Stomach (tissue), 9 donors: ENCODE results near the gene FAM50A. TPM values are rescaled to one million over a fixed set of nuclear protein-coding genes. Genes with fewer than 3 reads are reported as not detected.

Experiments
- DNase-seq, 2 donors: peaks; one replicate each; pipeline versions ENCODE4 v3.0.0 to v3.0.0-alpha.2; 2013 to 2019
- H3K27ac ChIP-seq, 5 donors: fragments of 200-600 bp in 4 of 5; sonication (generic) in 4 of 5; one replicate each; pipeline ENCODE4 v1.5.1; 2013 to 2019; ENCODE audit warnings: mild to moderate bottlenecking in 1 of 5, moderate library complexity in 1 of 5
- H3K27me3 ChIP-seq, 3 donors: fragments of 200-600 bp; sonication (generic); one replicate each; pipeline ENCODE4 v1.5.1; 2017 to 2019; ENCODE audit warnings: mixed run types in 1 of 3
- H3K36me3 ChIP-seq, 4 donors: fragments of 200-600 bp; sonication (generic); 1 replicate in 3 of 4; 2 replicates in 1 of 4; pipeline ENCODE4 v1.5.1; 2016 to 2019
- H3K4me1 ChIP-seq, 4 donors: fragments of 200-600 bp; sonication (generic); one replicate each; pipeline ENCODE4 v1.5.1; 2016 to 2019
- H3K4me3 ChIP-seq, 4 donors: fragments of 200-600 bp; sonication (generic) in 3 of 4; one replicate each; pipeline ENCODE4 v1.5.1; 2016 to 2019; ENCODE audit warnings: mild to moderate bottlenecking in 1 of 4
- H3K9me3 ChIP-seq, 4 donors: fragments of 200-600 bp; sonication (generic); one replicate each; pipeline ENCODE4 v1.5.1; 2016 to 2019
- CTCF ChIP-seq, 7 experiments: fragments of 450-650 bp in 4 of 7; fragments of 200-600 bp in 3 of 7; sonication (generic) in 3 of 7; IDR thresholded peaks; one replicate each; pipeline ENCODE4 v1.5.1; 2016 to 2019; ENCODE audit warnings: antibody characterized with exemption in 7 of 7, control low read depth in 2 of 7, mild to moderate bottlenecking in 1 of 7
- EP300 ChIP-seq: sonication (generic); formaldehyde crosslinking; IDR thresholded peaks from one replicate; pipeline ENCODE4 v1.6.1; 2017; ENCODE audit warnings: antibody characterized with exemption
- POLR2A ChIP-seq, 4 donors: fragments of 450-650 bp; IDR thresholded peaks; one replicate each; pipeline ENCODE4 v1.6.1; 2016; ENCODE audit warnings: antibody characterized with exemption in 4 of 4, control low read depth in 2 of 4, mild to moderate bottlenecking in 1 of 4, moderate library complexity in 1 of 4
- POLR2AphosphoS5 ChIP-seq, 3 donors: sonication (generic); formaldehyde crosslinking; IDR thresholded peaks; one replicate each; pipeline ENCODE4 v1.6.1; 2016; ENCODE audit warnings: antibody characterized with exemption in 3 of 3
- WGBS, 5 donors: extraction: QIAGEN DNeasy Blood & Tissue Kit in 3 of 5; methylation state at CpG; one replicate each; pipeline versions ENCODE4 v1.1.5 to v1.1.7; 2013 to 2018; 5-methylcytosine and 5-hydroxymethylcytosine counted together
- intact Hi-C: fragments of 100-400 bp; cut with DNase I; formaldehyde crosslinking; loops from one replicate; pipeline ENCODE4 v1.15.1; 2023; ENCODE audit warnings: low total_unique reads
- polyA plus RNA-seq, 3 donors: library from polyadenylated mRNA; stranded (reverse); fragments of 200-250 nt; gene quantifications; one replicate each; pipeline ENCODE4 v1.2.3, GENCODE V29; 2013
- total RNA-seq, 5 donors: library from RNA; depleted of rRNA; stranded (reverse); fragments of >200 nt; gene quantifications; one replicate each; pipeline versions ENCODE4 v1.1.0 to v1.2.3, GENCODE V29; 2014 to 2016
- donor health status: healthy with polysubstance abuse.
- donor health status: Bipolar disorder and iron deficiency.
- donor health status: healthy.

Gene FAM50A
- total and polyA plus RNA-seq, 8 donors: 16.7 to 162 (median 67.4) TPM

- intact Hi-C loops: no loop called here
- no peaks in the 10 kb centered on the region for H3K27me3 ChIP-seq
These were observed 25.9 kb downstream of the FAM50A start for GRCh38 chrX:154469880-154470279.

GRCh38 chrX:154470434-154470833, 26.5 kb downstream of the FAM50A start:
- Histone ChIP-seq H3K27me3 (no peaks in the 10 kb centered on the region), H3K36me3 (peaks cover 3 to 77% (median 69%) of the 10 kb centered on the region in 4 donors), H3K27ac (no peak overlapping the region), H3K4me1 (no peaks in the 10 kb centered on the region), H3K4me3 (no peak overlapping the region), H3K9me3 (no peaks in the 10 kb centered on the region)
- DNase-seq: no peak
- 67 to 98% (median 89%) methylated on average over 3 to 14 of the region's 14 CpGs for WGBS, 5 donors
- intact Hi-C loops: no loop called here
- TF ChIP-seq CTCF (IDR thresholded peaks at IDR 0.05) (no peak), EP300 (no peak), POLR2A (IDR thresholded peaks at IDR 0.05) (no peak)

More at GRCh38 chrX:154469880-154470279, 25.9 kb downstream of the FAM50A start:
- DNase-seq: no peak
- TF ChIP-seq POLR2AphosphoS5 (IDR thresholded peaks at IDR 0.05) (no peak), POLR2A (IDR thresholded peaks at IDR 0.05) (no peak), CTCF (IDR thresholded peaks at IDR 0.05) (no peak), EP300 (no peak)
- Histone ChIP-seq H3K4me3 (no peak overlapping the region), H3K4me1 (no peaks in the 10 kb centered on the region), H3K9me3 (no peaks in the 10 kb centered on the region), H3K27ac (no peak overlapping the region), H3K36me3 (peaks cover 3 to 82% (median 74%) of the 10 kb centered on the region in 4 donors)
- 67 to 100% (median 92%) methylated on average over 2 to 18 of the region's 18 CpGs for WGBS, 5 donors

GRCh38 chrX:154470914-154471568, 27.1 kb downstream of the FAM50A start:
- peaks cover 3 to 71% (median 63%) of the 10 kb centered on the region in 4 donors for H3K36me3 ChIP-seq
- H3K27me3 ChIP-seq: no peaks in the 10 kb centered on the region
- DNase-seq: no peak
- TF ChIP-seq POLR2AphosphoS5 (IDR thresholded peaks at IDR 0.05): no peak
- no peak for TF ChIP-seq EP300
- no peak for TF ChIP-seq CTCF (IDR thresholded peaks at IDR 0.05)
- no peak for TF ChIP-seq POLR2A (IDR thresholded peaks at IDR 0.05)
- WGBS, 5 donors: 86 to 95% (median 92%) methylated on average over 20 to 23 of the region's 23 CpGs
- no peak overlapping the region for H3K4me3 ChIP-seq
- H3K9me3 ChIP-seq: no peaks in the 10 kb centered on the region
- intact Hi-C loops: no loop called here
- H3K4me1 ChIP-seq: no peaks in the 10 kb centered on the region
- no peak overlapping the region for H3K27ac ChIP-seq

- no peak for DNase-seq
- no peaks in the 10 kb centered on the region for H3K27me3 ChIP-seq
- TF ChIP-seq POLR2A (IDR thresholded peaks at IDR 0.05) (no peak), POLR2AphosphoS5 (IDR thresholded peaks at IDR 0.05) (no peak), CTCF (IDR thresholded peaks at IDR 0.05) (no peak), EP300 (no peak)
- no peak overlapping the region for H3K27ac ChIP-seq
- peaks cover 3 to 61% (median 52%) of the 10 kb centered on the region in 4 donors for H3K36me3 ChIP-seq
- H3K9me3 ChIP-seq: no peaks in the 10 kb centered on the region
- no peaks in the 10 kb centered on the region for H3K4me1 ChIP-seq
- no peak overlapping the region for H3K4me3 ChIP-seq
- 81 to 89% (median 83%) methylated on average over 5 to 23 of the region's 23 CpGs for WGBS, 5 donors
- intact Hi-C loops: no loop called here
These were observed 28.1 kb downstream of the FAM50A start for GRCh38 chrX:154471839-154472684.
